NCI-H1048 (cell line): Measurements from ENCODE around the gene NAMPT.

ENCODE experiments used
- DNase-seq: peaks from one replicate; lab custom pipeline; 2025; lab: John Stamatoyannopoulos, UW

NAMPT gene

GRCh38 chr7:106273009-106273668 lies 11.6 kb downstream of the NAMPT start:
- no peak for DNase-seq

- no peak for DNase-seq
Observed at GRCh38 chr7:106270122-106270977, 14.4 kb downstream of the NAMPT start.

DNA sequence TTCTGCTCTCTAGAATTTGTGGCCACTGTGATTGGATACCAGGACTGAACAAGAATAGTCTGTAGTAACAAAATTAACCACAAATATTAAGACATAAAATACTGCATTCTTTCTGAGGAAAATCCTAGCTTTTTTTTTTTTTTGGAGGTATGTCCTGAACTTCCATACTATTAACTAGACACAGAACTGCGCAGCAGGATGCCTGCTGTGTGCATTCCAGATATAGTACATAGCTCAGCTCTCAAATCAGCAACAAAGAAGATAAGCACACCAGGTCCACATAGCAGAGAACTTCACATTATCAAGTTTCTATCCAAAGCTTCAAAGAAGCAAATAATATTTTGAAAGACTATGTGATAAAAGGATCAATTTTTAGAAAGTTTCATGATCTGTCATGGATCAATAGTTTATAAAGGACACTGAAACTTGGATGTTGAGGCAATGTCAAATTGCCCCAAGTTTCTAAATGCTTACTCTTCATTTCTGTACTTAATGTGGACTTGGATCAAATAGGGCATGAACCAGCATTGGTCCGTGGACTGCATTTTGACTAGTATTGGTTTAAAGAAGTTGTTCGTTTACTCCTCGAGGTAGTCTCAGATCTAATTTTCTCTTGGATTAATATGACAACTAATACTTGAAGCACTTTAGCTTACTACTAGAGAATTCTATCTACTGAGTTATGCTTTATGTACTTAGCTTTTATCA lies 15.4 kb downstream of the NAMPT start:
- no peak for DNase-seq

- no peak for DNase-seq
Observed at GRCh38 chr7:106265133-106265532, 19.6 kb downstream of the NAMPT start.

DNA sequence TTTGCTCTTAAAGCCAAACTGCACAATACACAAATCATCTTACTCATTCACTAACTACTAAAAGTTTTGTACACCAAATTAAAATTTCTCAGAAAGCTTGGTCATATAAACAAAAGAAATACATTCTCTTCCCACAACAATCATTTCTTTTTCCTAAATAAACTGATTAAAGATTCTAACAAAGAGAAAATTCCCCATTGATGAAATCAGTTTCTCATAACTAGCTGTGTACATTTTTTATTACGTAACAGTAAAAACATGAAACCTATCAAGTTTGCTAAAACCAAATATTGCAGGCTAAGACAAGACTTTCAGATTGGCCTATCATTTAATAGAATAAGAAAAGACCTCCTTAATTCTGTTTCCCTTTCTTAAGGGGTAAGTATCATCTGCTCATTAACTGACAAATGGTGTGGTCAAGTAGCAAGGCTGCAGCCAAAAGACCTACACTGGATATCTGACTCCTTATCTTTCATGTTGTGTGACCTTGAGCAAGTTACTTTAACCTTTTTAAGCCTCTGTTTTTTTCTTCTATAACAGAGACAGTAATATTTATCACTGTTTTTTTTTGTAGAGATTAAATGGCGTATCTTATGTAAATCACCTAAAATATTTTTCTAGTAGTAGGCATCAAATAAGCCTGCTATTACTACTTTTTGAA lies 22.4 kb downstream of the NAMPT start:
- no peak for DNase-seq

DNA sequence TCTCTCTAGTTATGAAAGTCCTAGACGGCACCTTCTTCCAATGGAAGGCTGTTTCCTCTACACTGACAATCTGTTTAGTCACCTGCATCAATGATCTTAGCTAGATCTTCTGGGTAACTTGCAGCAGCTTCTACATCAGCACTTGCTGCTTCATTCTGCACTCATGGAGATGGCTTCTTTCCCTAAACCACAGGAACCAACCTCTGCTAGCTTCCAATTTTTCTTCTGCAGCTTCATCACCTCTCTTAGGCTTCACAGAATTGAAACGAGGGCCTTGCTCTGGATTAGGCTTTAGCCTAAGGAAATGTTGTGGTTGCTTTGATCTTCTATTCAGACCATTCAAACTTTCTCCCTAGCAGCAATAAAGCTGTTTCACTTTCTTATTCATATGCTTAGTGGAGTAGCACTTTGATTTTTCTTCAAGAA lies 24.6 kb downstream of the NAMPT start:
- no peak for DNase-seq

DNA sequence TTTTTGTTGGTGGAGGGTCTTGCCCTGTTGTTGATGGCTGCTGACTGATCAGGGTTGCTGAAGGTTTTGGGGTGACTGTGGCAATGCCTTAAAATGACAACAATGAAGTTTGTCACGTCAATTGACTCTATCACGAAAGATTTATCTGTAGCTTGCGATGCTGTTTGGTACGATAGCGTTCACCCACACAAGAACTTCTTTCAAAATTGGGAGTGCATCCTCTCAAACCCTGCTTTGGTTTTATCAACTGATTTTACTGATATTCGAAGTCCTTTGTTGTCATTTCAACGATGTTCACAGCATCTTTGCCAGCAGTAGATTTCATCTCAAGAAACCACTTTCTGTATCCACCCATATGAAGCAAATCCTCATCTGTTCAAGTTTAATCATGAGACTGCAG lies 26.0 kb downstream of the NAMPT start:
- DNase-seq = no peak

GRCh38 chr7:106257752-106258151 lies 27.0 kb downstream of the NAMPT start:
- no peak for DNase-seq

- DNase-seq = no peak
Observed at GRCh38 chr7:106256144-106256543, 28.6 kb downstream of the NAMPT start.

GRCh38 chr7:106255246-106255645 lies 29.5 kb downstream of the NAMPT start:
- DNase-seq = no peak

DNA sequence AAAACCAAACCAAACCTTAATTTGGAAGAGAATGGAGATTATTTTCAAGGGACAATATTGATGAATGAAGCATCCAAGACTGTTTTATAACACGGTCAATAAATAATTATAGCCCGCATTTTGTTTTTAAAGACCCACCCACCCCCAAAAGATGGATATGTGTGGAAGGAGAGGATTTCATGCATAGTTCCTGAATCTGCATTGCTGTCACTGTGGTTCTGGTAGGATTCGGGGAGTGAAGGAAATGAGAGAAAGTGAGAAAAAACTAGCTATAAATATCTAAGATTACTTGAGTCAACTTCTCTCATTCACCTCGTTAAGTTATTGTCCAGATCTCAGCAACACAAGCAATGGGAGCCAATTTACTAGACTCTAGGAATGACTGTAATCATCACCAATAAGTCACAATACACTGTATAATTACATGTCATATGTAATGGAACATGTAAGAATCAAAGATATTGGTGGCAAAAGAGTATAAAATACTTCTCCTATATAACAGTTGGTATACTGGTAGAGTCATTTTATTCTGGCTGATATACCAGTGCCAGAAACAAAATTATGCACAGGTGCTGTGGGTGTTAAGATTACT lies 30.2 kb downstream of the NAMPT start:
- DNase-seq = no peak

DNA sequence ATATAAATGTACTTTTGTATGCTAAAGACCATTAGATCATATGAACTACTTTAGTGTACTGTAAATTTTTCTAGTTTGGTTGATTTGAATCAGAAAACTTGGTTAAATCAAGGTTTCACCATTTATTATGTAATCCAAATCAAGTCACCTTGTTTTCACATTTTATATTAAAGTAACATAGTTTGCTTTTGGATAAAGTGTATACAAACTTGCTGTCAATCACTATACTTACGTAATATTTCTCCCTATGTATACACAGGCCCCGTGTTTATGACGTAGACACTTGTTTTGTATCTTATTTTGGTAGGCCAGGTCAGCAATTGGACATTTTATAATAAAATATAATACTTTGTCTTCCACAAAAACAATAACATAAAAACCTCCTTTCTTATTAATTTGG lies 32.2 kb downstream of the NAMPT start:
- DNase-seq = no peak

GRCh38 chr7:106249488-106249887 lies 35.3 kb downstream of the NAMPT start:
- DNase-seq = no peak

DNA sequence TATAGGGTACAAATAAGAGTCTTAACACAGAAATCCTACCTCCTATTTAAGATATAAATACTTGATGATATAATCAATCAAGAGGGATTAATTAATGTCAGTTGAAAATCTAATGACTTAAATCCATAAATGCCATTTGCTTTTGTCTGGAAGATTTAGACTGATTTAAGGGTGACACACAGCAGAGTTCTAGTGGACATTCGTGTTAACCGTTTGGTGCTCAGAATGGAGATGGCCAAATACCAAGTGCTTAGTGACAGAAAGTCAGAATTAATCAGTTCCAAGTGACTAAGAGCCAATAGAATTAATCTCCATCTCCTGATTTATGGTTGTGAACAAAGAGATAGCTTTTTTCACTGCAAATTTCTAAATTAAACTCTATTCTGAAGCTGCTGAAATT lies 36.2 kb downstream of the NAMPT start:
- no peak for DNase-seq

DNA sequence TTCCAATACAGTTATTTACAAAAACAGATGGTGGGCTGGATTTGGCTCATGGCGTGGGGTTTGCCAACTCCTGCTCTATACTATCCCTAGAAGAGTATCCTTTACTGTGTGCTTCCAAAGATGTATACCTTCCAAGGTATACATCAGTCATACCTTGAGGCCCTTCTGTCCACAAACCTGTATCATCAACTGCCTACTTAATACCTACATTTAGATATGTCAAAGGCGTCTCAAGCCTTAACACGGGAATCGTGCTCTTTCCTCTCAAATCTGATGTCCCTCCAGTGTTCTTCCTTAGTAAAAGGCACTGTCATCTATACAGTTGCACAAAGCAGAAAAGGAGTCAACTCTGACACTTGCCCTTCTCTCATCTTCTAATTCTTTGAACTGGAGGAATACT lies 36.9 kb downstream of the NAMPT start:
- DNase-seq = no peak

DNA sequence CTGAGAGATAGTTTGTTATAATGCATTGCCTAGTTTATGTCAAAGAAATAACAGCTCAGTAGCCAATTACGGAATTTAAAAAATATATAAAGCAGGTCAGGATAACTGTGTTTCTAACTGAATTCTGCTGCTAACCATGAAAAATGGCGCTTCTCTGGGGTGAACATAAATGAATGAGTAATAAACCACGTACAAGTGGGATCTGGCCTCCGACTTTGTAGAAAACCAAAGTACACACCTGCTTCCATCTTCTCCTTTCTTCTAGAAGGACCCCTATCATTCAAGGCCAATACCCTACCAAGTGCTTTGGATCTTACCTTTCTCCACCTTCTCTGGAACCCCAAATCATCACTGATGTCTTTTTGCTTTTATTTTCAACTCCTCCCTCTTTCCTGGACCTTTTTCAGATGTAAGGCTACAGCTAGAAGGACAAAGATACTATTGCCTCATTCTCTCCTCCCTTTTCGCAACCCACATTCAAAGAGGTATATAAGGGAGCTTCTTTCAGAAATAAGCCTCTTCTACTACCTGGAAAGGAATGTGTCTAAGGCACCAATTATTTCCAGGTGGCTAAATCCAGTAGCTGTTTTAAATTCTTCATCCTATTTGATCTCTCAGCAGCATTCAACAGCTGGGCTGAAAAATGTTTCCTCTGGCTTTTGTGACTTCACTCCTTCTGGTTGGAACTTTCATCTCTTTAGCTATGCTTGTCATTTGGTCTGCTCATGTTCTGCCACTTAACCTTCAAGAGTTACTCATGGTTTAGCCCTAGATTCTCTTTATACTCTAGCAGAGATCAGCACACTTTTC lies 37.7 kb downstream of the NAMPT start:
- no peak for DNase-seq

DNA sequence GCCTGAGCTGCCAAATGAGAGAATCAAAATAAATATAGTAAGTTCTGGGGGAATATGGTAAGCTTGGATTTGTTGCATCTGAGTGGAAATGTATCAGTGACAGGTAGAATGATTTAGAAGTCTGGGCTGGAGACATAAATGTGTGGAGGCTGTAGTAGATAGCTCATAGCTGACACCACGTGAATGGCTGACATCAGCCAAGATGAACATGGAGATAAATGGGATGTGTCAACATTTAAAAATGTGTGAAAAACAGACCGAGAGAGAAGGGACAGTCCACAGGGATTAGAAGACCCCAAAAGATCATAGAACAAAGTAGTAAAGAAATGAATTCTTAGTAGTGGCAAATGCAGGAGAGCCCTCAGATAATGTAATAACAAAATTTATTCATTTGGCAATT lies 40.9 kb downstream of the NAMPT start:
- DNase-seq = no peak

DNA sequence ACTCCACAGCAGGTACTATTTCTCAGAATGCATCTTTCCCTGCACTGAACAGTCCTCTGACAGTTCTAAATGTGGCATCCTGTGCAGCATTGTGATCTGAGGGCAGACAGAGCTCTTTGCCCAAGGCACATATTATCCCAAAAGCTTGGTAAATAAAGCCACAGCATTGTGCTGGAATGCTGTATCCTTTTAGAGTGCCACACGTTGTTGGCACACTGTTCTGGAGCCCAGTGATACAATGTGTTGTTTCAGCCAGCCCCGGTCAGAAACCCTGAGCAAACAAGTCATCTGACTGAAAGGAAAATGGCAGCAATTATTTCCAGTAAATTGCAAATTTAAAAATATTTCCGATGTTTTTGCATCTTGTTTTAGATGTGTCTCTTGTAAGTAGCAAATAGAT lies 45.4 kb downstream of the NAMPT start:
- DNase-seq = no peak

DNA sequence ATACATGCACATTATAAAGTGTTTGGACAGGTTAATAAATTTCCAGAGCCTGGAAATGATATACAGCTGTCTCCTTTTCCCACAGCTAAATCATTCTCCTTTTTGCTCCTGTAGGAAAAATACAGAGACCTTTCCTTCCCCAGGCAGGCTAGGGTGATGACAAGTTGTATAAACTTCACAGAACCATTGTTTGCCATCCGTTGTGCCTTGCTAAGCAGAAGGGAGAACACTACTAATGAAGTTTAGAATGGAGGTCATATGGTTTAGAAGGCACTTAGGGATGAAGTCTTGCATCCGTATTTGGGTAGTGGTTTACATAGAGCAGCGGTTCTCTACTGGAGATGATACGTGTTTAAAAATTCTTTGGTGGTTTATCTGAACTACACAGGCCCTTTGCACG lies 46.0 kb downstream of the NAMPT start:
- no peak for DNase-seq

- no peak for DNase-seq
Observed at GRCh38 chr7:106236065-106236464, 48.7 kb downstream of the NAMPT start.

DNA sequence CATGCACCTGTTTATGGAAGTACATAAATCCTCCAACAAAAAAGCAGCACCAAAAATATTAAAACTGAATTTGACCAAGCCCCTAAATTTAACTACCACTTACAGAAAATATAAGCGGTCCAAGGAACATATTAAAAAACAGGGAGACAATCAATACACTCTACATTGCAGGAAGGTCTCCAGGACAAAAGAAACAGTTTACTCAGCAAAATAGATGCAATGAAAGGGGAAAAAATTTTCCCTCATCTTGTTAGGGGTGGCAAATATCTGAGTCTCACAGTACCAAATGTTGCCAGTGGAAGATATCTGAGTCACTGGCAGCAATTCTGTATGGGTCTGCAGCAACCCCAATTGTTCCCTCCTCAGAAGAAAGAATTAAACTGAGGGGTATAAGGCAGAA lies 50.4 kb downstream of the NAMPT start:
- DNase-seq = no peak
